ENCODE measurements around the gene TTC27.

Gene TTC27

DNA sequence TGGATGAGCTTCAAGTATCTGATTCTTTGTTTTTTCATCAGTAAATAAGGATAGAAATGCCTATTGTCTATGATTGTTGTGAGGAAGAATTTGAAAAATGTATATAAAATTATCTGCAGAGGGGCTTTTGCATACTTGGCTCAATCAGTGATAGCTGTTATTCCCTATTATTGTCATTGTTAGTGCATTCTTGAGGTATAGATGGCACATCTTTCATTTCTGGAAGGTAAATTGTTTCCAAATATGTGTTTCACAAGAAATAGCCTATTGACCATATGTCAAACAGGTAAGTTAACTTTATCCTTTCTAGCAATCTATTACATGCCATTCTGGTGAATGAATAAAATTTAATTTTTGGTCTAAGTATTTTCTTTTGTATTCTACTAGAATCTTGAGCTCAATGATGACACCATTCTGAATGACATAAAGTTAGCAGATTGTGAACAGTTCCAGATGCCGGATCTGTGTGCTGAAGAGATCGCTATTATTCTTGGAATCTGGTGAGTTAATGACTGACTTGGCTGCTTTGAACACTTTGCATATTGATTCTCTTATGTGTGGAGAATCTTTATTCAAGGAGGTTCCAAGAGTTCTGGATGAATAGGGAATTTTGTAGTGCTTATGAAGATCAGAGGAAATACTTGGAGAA lies 44.2 kb downstream of the TTC27 start:
- no peak for DNase-seq

GRCh38 chr2:32678825-32679224 lies 51.0 kb downstream of the TTC27 start:
- peak; percentile 35 for DNase-seq

GRCh38 chr2:32680942-32681341 lies 53.1 kb downstream of the TTC27 start:
- DNase-seq = no peak

DNA sequence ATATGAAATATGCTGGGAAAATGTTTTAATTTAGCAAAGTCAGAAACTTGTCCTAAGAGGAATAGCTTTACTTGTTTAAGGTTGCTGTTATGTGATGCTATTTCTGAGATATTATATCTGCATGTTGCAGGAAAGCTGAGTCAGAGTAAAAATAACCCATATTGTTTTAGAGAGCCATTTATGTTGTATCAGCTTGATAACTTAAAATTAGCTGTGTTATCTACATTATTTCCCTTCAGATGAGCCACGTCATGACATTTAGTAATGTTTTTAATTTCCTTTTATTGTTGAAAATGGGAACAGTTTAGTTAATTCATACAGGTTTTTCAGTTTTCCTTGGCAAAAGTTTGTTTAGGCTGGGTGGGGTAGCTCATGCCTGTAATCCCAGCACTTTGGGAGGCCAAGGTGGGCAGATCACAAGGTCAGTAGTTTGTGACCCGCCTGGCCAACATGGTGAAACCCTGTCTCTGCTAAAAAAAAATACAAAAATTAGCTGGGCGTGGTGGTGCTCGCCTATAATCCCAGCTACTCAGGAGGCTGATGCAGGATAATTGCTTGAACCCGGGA lies 55.8 kb downstream of the TTC27 start:
- DNase-seq = no peak

DNA sequence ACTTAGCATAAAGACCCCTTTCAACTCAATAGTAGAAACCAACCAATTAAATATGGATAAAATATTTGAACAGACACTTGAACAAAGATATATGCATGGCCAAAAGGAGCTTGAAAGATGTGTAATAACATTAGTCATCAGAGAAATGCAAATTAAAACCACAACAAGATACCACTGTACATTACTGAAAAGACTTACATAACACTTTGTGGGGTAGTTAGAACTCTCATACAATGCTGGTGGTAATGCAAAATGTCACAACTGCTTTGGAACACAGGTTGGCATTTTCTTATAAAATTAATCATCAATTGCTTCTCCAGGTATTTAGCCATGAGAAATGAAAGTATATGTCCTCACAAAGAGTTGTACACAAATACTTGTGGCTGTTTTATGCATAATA lies 60.7 kb downstream of the TTC27 start:
- DNase-seq = peak; percentile 71

GRCh38 chr2:32691678-32692077 lies 63.8 kb downstream of the TTC27 start:
- no peak for DNase-seq

GRCh38 chr2:32696439-32696838 lies 68.6 kb downstream of the TTC27 start:
- DNase-seq = no peak

- DNase-seq = peak; percentile 74
These were observed 69.3 kb downstream of the TTC27 start for GRCh38 chr2:32697156-32697555.

GRCh38 chr2:32699151-32699550 lies 71.3 kb downstream of the TTC27 start:
- DNase-seq = no peak

DNA sequence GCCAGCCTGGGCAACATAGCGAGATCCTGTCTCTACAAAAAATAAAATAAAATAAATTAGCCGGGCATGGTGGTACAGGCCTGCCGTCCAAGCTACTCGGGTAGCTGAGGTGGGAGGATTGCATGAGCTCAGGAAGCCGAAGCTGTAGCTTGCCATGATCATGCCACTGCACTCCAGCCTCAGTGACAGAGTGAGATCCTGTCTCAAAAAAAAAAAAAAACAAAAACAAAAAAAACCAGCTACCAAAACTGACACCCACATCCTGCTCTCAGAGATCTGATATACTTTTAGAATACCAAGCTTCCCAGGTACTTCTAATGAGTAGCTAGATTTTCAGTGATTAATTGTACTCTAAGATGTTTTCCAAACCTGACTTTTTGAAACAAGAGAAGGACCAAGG lies 74.0 kb downstream of the TTC27 start:
- no peak for DNase-seq

GRCh38 chr2:32702303-32703064 lies 74.6 kb downstream of the TTC27 start:
- no peak for DNase-seq

DNA sequence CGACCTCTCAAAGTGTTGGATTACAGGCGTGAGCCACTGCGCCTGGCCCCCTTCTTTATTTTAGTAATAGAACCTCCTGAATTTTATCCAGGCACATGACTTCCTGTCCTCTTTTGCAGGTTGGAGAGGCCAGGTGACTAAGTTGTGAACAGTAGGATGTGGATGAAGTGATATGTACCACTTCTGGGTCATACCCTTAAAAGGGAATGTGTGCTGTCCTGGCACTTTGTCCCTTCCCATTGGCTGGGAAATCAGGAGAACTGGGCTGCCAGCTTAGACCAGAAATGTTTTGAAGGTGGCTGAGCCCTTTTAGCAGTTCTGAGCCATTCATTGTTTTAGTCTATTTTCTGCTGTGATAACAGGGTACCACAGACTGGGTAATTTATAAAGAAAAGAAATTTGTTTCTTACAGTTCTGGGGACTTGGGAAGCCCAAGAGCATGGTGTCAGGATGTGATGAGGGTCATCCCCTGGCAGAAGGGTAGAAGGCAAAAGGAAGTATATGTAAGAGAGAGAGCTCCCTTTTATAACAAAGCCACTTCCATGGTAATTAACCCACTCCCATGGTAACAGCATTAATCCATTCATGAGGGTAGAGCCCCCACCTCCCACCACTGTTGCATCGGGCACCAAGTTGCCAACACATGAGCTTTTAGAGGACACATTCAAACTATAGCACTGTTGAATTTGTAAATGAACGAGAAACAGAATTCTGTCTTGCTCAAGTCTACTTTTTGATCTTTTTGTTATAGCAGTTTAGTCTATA lies 79.1 kb downstream of the TTC27 start:
- DNase-seq = no peak

DNA sequence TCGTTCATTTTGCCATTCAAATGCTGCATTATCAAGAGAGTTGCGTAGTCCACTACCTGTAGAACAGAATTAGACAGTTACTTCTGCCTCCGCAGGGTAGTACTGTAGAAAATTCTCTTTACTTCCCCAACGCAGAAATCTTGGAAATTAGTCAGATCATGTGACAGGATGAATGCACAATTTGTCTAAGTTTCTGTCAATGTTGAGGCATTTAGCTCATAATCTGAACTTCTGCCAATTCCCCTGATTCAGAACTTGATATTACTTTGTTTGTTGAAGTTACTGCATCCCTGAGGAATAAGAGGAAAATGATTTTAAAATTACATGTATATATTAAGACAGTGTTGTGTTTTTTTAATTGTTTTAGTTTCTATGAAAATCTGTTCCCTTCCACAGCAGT lies 83.4 kb downstream of the TTC27 start:
- DNase-seq = peak; percentile 79

GRCh38 chr2:32711908-32712501 lies 84.2 kb downstream of the TTC27 start:
- no peak for DNase-seq

- no peak for DNase-seq
These were observed 85.0 kb downstream of the TTC27 start for GRCh38 chr2:32712870-32713269.

GRCh38 chr2:32714521-32714920 lies 86.7 kb downstream of the TTC27 start:
- DNase-seq = no peak

- no peak for DNase-seq
These were observed 87.6 kb downstream of the TTC27 start for GRCh38 chr2:32715391-32715841.

GRCh38 chr2:32715981-32716380 lies 88.1 kb downstream of the TTC27 start:
- no peak for DNase-seq

GRCh38 chr2:32716598-32716997 lies 88.7 kb downstream of the TTC27 start:
- no peak for DNase-seq

- DNase-seq = no peak
These were observed 90.9 kb downstream of the TTC27 start for GRCh38 chr2:32718752-32719151.

DNA sequence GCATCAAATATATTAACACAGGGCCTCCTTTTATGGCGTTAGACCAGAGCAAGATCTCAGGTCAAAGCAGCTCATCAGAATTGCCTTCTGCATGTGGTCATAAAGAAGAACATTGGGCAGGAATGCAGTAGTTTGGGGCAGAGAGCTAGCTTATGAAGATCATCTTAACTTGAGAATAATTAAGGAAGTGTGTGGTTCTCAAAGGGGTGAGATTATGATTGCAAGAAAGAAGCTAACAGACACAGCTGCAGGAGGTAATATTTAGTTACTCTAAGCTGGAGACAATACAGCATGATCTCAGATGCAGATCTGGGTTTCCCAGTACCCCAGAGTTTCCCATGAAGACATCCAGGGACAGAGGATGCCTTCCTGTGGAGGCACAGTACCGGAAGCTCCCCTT lies 91.6 kb downstream of the TTC27 start:
- DNase-seq = no peak

GRCh38 chr2:32719933-32720716 lies 92.3 kb downstream of the TTC27 start:
- no peak for DNase-seq

Data from HCEC 1CT (cell line).